Body of pancreas (tissue), 4 donors: ENCODE data around the gene NGEF. TPM values are rescaled to one million over a fixed set of nuclear protein-coding genes. Genes with fewer than 3 reads are reported as not detected.
A peak's percentile ranks its signal among the peaks of the same experiment; 100 is the strongest.

Experiments used
- ATAC-seq: fragments of 150-250 bp; one replicate; pipeline ENCODE4 v1.9.1; 2016
- DNase-seq, 4 donors: peaks; one replicate each; pipeline ENCODE4 v3.0.0-alpha.2; 2019
- H3K27ac ChIP-seq, 4 donors: fragments of 200-600 bp; sonication (generic); 1 replicate in 3 of 4; 2 replicates in 1 of 4; pipeline versions ENCODE4 v1.5.1 to v1.6.1; 2016 to 2019; ENCODE audit warnings: mild to moderate bottlenecking in 1 of 4, mixed read lengths in 1 of 4, moderate library complexity in 1 of 4
- H3K27me3 ChIP-seq, 2 donors: fragments of 200-600 bp; sonication (generic); one replicate each; pipeline ENCODE4 v1.6.0; 2016; ENCODE audit warnings: mild to moderate bottlenecking in 1 of 2
- H3K36me3 ChIP-seq, 2 donors: fragments of 200-600 bp; sonication (generic); replicated peaks in 1 of 2; 2 replicates each; pipeline ENCODE4 v1.5.1; 2016; ENCODE audit warnings: low read depth in 2 of 2; ENCODE audit not compliant: insufficient read depth in 1 of 2
- H3K4me1 ChIP-seq: fragments of 200-600 bp; sonication (generic); one replicate; pipeline ENCODE4 v1.6.0; 2016
- H3K4me3 ChIP-seq, 2 donors: fragments of 200-600 bp; sonication (generic); 1 replicate in 1 of 2; 2 replicates in 1 of 2; pipeline ENCODE4 v1.5.1; 2016 to 2019
- H3K9me3 ChIP-seq, 3 donors: fragments of 200-600 bp; sonication (generic); 1 replicate in 2 of 3; 2 replicates in 1 of 3; pipeline ENCODE4 v1.5.1; 2016
- CTCF ChIP-seq, 7 experiments: fragments of 450-650 bp in 4 of 7; fragments of 200-600 bp in 3 of 7; sonication (generic) in 3 of 7; IDR thresholded peaks; one replicate each; pipeline ENCODE4 v1.5.1; 2016 to 2019; ENCODE audit warnings: antibody characterized with exemption in 7 of 7
- POLR2A ChIP-seq, 3 donors: fragments of 450-650 bp; IDR thresholded peaks; one replicate each; pipeline ENCODE4 v1.6.1; 2016; ENCODE audit warnings: antibody characterized with exemption in 3 of 3, mild to moderate bottlenecking in 2 of 3
- WGBS, 2 donors: methylation state at CpG; one replicate each; pipeline ENCODE4 v1.1.5; 2017; 5-methylcytosine and 5-hydroxymethylcytosine counted together
- intact Hi-C: fragments of 100-400 bp; cut with DNase I; formaldehyde crosslinking; loops from one replicate; pipeline ENCODE4 v1.15.1; 2023
- total RNA-seq, 2 donors: library from RNA; depleted of rRNA; stranded (reverse); fragments of >200 nt; gene quantifications; one replicate each; pipeline ENCODE4 v1.1.0, GENCODE V29; 2016

NGEF gene
- 1 to 10 TPM; 4.9 to 7.0 TPM for total RNA-seq

- DNase-seq, result peak; percentile 89 to 93 (median 92)
Measured at GRCh38 chr2:233013027-233013461, at the start of gene NGEF. Gene NGEF (minus strand): TSS chr2:233013256. CDS start chr2:232974890, 38,366 bp downstream.

GRCh38 chr2:233062451-233062850 is 49.4 kb upstream of the NGEF start:
- Histone ChIP-seq H3K27ac (peak overlapping the region in 1 of 4 donors; percentile 4), H3K27me3 (no peaks in the 10 kb centered on the region), H3K36me3 (no peaks in the 10 kb centered on the region), H3K4me1 (no peaks in the 10 kb centered on the region), H3K9me3 (no peaks in the 10 kb centered on the region), H3K4me3 (no peak overlapping the region)
- intact Hi-C loops, result no loop called here
- TF ChIP-seq CTCF (IDR thresholded peaks at IDR 0.05) (no peak), POLR2A (IDR thresholded peaks at IDR 0.05) (no peak)
- DNase-seq (no peak), ATAC-seq (no peak)
- WGBS, 2 donors, result 68 to 76% methylated on average over 4 of the region's 4 CpGs

More at GRCh38 chr2:233013027-233013461, at the start of gene NGEF:
- peak; percentile 96 for ATAC-seq
- H3K4me3 ChIP-seq, result peak within 1 kb of the TSS in 1 of 2 donors; percentile 6
- peak within 1 kb of the TSS; percentile 62 to 86 (median 81) for H3K27ac ChIP-seq
- no peaks in the 10 kb centered on the region for H3K9me3 ChIP-seq
- TF ChIP-seq CTCF (IDR thresholded peaks at IDR 0.05) (no peak), POLR2A (IDR thresholded peaks at IDR 0.05) (peak in 2 of 3 donors; percentile 18 to 40)
- H3K4me1 ChIP-seq, result peaks cover 29% of the 10 kb centered on the region
- 25 to 28% methylated on average over 12 of the region's 12 CpGs for WGBS, 2 donors
- intact Hi-C loops, result no loop called here
- H3K36me3 ChIP-seq, result no peaks in the 10 kb centered on the region
- no peaks in the 10 kb centered on the region for H3K27me3 ChIP-seq

- 58% methylated on average over 12 of the region's 12 CpGs; no CpG with 5 or more reads in 1 of the 2 donors for WGBS, 2 donors
- TF ChIP-seq CTCF (IDR thresholded peaks at IDR 0.05) (peak in 1 of 7 experiments; percentile 8), POLR2A (IDR thresholded peaks at IDR 0.05) (peak in 2 of 3 donors; percentile 6 to 33)
- Histone ChIP-seq H3K36me3 (no peaks in the 10 kb centered on the region), H3K27me3 (no peaks in the 10 kb centered on the region), H3K9me3 (no peaks in the 10 kb centered on the region), H3K4me3 (no peak overlapping the region), H3K4me1 (no peaks in the 10 kb centered on the region), H3K27ac (peak overlapping the region in 2 of 4 donors; percentile 4 to 67)
- peak in 3 of 4 donors; percentile 19 to 49 (median 26) for DNase-seq
- intact Hi-C loops, result no loop called here
- ATAC-seq, result no peak
Measured at GRCh38 chr2:233061591-233062450, 48.8 kb upstream of the NGEF start.

- ATAC-seq, result no peak
- Histone ChIP-seq H3K4me3 (no peak overlapping the region), H3K27me3 (no peaks in the 10 kb centered on the region), H3K27ac (peak overlapping the region in 1 of 4 donors; percentile 67), H3K9me3 (no peaks in the 10 kb centered on the region), H3K4me1 (no peaks in the 10 kb centered on the region), H3K36me3 (no peaks in the 10 kb centered on the region)
- TF ChIP-seq POLR2A (IDR thresholded peaks at IDR 0.05) (no peak), CTCF (IDR thresholded peaks at IDR 0.05) (no peak)
- 60 to 84% methylated on average over 7 to 10 of the region's 10 CpGs for WGBS, 2 donors
- intact Hi-C loops, result no loop called here
- DNase-seq, result no peak
Measured at GRCh38 chr2:233060980-233061590, 48.0 kb upstream of the NGEF start.
